ENCODE measurements around the gene PCOLCE2.

PCOLCE2 gene

DNA sequence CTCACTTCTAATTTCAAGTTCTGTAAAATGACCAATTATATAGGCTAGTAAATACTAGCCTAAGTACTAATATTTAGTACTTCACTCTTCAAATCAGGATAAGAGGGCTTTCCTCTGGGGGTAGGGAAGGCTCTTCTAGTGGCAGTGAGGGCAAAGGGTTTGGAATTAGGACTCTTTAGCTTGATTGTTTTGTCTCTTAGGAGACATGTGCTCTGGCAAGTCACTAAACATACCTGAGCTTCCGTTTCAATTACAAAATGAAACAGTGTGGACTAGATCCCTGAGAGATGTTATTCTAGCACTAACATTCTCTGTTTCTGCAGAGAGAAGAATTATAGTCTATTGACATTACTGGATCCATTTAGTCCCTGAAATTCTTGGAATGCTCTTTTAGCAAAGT, 71.5 kb downstream of the PCOLCE2 start:
- FAIRE-seq = no peak

GRCh38 chr3:142815803-142816202, 73.1 kb downstream of the PCOLCE2 start:
- no peak for FAIRE-seq
- DNase-seq (ENCODE audit: insufficient read length, low spot score) = no peak

More for the DNA sequence above, 71.5 kb downstream of the PCOLCE2 start:
- no peak for DNase-seq (ENCODE audit: insufficient read length, low spot score)

- no peak for DNase-seq (ENCODE audit: insufficient read length, low spot score)
- FAIRE-seq = no peak
These were observed 79.6 kb downstream of the PCOLCE2 start for GRCh38 chr3:142809259-142809658.

DNA sequence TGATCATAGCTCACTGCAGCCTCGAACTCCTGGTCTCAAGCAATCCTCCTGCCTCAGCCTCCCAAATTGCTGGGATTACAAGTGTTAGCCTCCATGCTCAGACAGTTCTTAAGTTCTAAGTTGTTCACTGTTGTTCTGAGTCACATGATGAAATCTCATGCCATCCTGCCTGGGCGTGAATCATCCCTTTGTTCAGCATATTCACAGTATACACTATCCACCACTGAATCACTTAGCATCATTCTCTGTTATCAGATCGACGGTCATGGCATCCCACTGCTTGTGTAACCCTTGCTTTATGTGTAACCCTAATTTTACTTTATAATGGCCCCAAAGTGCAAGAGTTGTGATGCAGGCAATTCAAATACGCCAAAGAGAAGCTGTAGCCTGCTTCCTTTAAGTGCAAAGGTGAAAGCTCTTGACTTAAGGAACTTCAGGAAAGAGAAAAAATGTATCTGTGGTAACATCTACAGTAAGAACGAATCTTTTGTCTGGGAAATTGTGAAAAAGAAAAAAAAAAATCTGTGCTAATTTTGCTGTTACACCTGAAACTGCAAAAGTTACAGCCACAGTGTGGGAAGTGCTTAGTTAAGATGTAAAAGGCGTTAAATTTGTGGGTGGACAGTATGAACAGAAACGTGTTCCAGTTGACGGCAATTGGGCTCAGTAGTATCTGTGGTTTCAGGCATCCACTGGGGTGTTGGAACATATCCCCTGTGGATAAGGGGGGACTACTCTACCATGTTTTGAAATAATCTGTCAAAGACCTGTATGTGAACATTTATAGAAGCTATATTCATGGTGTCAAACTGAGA, 80.6 kb downstream of the PCOLCE2 start:
- FAIRE-seq (no peak), DNase-seq (ENCODE audit: insufficient read length, low spot score) (no peak)

- FAIRE-seq (no peak), DNase-seq (ENCODE audit: insufficient read length, low spot score) (no peak)
These were observed 86.0 kb downstream of the PCOLCE2 start for GRCh38 chr3:142802891-142803290.

- DNase-seq (ENCODE audit: insufficient read length, low spot score) (no peak), FAIRE-seq (no peak)
These were observed 87.1 kb downstream of the PCOLCE2 start for GRCh38 chr3:142801746-142802145.

GRCh38 chr3:142796823-142797222, 92.1 kb downstream of the PCOLCE2 start:
- FAIRE-seq = no peak

GRCh38 chr3:142795332-142795731, 93.6 kb downstream of the PCOLCE2 start:
- DNase-seq (ENCODE audit: insufficient read length, low spot score) (no peak), FAIRE-seq (no peak)

More at GRCh38 chr3:142796823-142797222, 92.1 kb downstream of the PCOLCE2 start:
- no peak for DNase-seq (ENCODE audit: insufficient read length, low spot score)

- FAIRE-seq (no peak), DNase-seq (ENCODE audit: insufficient read length, low spot score) (no peak)
These were observed 94.4 kb downstream of the PCOLCE2 start for GRCh38 chr3:142794508-142794907.

DNA sequence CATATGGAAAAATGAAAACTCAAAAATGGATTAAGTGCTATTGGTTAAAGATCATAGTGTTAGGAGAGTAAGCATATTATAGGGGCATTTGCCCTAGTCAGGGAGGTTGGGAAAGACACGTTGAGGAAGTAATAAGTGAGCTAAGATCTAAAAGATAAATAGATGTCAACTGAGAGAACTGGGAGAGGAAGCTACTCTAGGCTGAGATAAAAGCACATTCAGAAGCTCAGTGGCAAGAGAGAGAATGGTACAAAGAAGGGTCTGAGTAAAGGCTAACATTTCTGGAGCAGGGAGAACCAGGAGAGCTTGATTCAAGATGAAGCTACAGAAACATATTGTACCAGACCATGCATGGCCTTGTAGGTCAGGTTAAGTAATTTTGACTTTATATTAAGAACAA, 101.2 kb downstream of the PCOLCE2 start:
- FAIRE-seq = no peak
- DNase-seq (ENCODE audit: insufficient read length, low spot score) = no peak

DNA sequence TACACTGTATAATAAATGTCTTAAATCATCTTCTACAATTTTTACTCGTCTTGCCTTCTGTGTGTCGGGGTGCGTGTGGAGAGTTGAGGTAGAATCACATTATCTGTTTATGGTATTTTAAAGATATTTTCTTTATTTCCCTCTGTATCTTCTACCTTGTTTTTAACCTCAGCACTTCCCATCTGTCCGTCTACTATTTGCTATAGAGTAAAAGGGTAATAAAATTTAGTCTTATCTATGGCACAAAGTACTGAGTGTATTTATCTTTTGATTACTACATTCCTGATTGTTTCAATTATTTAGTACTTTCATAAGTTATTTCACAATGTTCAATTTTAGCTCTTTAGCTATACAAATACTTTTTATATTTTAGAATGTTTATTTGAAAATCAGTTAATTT, 102.9 kb downstream of the PCOLCE2 start:
- DNase-seq (ENCODE audit: insufficient read length, low spot score) (no peak), FAIRE-seq (no peak)

- FAIRE-seq (no peak), DNase-seq (ENCODE audit: insufficient read length, low spot score) (no peak)
These were observed 104.7 kb downstream of the PCOLCE2 start for GRCh38 chr3:142784228-142784627.

GRCh38 chr3:142782616-142783015, 106.3 kb downstream of the PCOLCE2 start:
- FAIRE-seq (no peak), DNase-seq (ENCODE audit: insufficient read length, low spot score) (no peak)

DNA sequence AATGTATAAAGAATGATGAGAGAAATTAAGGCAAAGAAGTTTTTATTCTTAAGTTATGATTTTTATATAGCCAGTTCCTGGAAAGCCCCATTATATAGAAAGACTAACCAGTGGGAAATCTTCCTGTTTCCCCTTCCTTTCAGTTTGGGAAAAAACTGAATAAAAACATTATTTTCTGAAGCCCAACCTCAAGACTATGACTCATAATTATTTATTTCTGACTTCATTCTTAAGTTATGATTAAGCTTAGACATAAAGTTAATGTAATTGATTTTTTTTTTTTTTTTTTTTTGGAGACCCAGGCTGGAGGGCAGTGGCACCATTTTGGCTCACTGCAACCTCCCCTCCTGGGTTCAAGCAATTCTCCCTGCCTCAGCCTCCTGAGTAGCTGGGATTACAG, 109.3 kb downstream of the PCOLCE2 start:
- no peak for FAIRE-seq

DNA sequence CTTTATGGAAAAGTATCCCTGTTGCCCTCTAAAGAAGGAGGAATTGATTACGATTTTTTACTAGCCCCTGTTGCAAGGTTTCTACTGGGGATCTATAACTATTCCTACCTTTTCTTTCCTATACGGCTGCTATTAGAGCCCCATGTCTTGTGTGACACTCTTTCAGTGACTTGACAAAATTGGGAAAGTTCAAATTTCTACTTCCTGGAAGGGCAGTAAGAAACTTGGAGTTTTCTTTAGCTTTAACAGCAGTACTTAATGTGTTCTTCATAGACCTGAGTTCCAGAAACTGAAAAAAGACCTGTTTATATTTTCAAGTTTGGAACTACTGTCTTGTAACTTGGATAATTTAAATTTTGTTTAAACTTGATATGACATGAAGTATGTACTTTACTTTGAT, 110.3 kb downstream of the PCOLCE2 start:
- no peak for FAIRE-seq
- no peak for DNase-seq (ENCODE audit: insufficient read length, low spot score)

More for the DNA sequence above, 109.3 kb downstream of the PCOLCE2 start:
- DNase-seq (ENCODE audit: insufficient read length, low spot score) = no peak

GRCh38 chr3:142777927-142778326, 111.0 kb downstream of the PCOLCE2 start:
- DNase-seq (ENCODE audit: insufficient read length, low spot score) (no peak), FAIRE-seq (no peak)

DNA sequence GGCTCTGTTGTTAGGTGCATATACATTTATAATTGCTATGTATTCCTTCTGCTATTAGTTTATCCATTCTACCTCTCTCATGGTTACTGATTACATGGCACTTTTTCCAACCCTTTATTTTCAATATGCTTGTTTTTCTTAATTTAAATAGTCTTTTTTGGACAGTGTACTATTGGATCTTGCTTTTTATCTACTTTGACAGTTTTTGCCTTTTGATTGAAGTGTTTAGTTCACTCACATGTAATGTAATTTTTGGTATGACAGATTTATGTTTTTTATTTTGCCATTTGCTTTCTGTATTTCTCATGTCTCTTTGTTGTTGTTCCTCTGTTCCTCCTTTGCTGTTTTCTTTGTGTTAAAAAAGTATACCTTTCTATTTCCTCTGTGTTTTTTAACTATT, 120.5 kb downstream of the PCOLCE2 start:
- no peak for FAIRE-seq
- DNase-seq (ENCODE audit: insufficient read length, low spot score) = no peak

All from GM19239 (cell line).